Sigmoid colon (tissue), 7 donors: ENCODE results near the gene ARHGDIB. TPM values are rescaled to one million over a fixed set of nuclear protein-coding genes. Genes with fewer than 3 reads are reported as not detected.

ENCODE experiments used
- DNase-seq: peaks from one replicate; pipeline ENCODE4 v3.0.0-alpha.2; 2019
- H3K27ac ChIP-seq, 4 donors: fragments of 200-600 bp; sonication (generic); one replicate each; pipeline ENCODE4 v1.5.1; 2016 to 2019; ENCODE audit warnings: mild to moderate bottlenecking in 1 of 4
- H3K27me3 ChIP-seq, 3 donors: fragments of 200-600 bp; sonication (generic); one replicate each; pipeline ENCODE4 v1.5.1; 2019; ENCODE audit warnings: mild to moderate bottlenecking in 1 of 3
- H3K36me3 ChIP-seq, 4 donors: fragments of 200-600 bp; sonication (generic); one replicate each; pipeline ENCODE4 v1.5.1; 2016 to 2019
- H3K4me1 ChIP-seq, 4 donors: fragments of 200-600 bp; sonication (generic); one replicate each; pipeline ENCODE4 v1.5.1; 2017 to 2019
- H3K4me3 ChIP-seq, 4 donors: fragments of 200-600 bp; sonication (generic); one replicate each; pipeline ENCODE4 v1.5.1; 2017 to 2019; ENCODE audit warnings: mild to moderate bottlenecking in 2 of 4, moderate library complexity in 1 of 4
- H3K9me3 ChIP-seq, 4 donors: fragments of 200-600 bp in 3 of 4; sonication (generic) in 3 of 4; one replicate each; pipeline versions ENCODE4 v1.5.1 to v1.6.1; 2013 to 2019
- CTCF ChIP-seq, 4 experiments: fragments of 450-650 bp in 3 of 4; fragments of 200-600 bp in 1 of 4; IDR thresholded peaks; one replicate each; pipeline ENCODE4 v1.5.1; 2016 to 2019; ENCODE audit warnings: antibody characterized with exemption in 4 of 4, mild to moderate bottlenecking in 3 of 4, moderate library complexity in 2 of 4
- EP300 ChIP-seq, 4 donors: sonication (generic); formaldehyde crosslinking; IDR thresholded peaks; one replicate each; pipeline ENCODE4 v1.6.1; 2017; ENCODE audit warnings: antibody characterized with exemption in 4 of 4
- POLR2A ChIP-seq, 2 donors: fragments of 450-650 bp; IDR thresholded peaks; one replicate each; pipeline ENCODE4 v1.6.1; 2016; ENCODE audit warnings: antibody characterized with exemption in 2 of 2, mild to moderate bottlenecking in 2 of 2, moderate library complexity in 2 of 2
- POLR2AphosphoS5 ChIP-seq, 4 donors: sonication (generic); formaldehyde crosslinking; IDR thresholded peaks; one replicate each; pipeline ENCODE4 v1.6.1; 2017; ENCODE audit warnings: antibody characterized with exemption in 4 of 4
- WGBS, 2 donors: extraction: QIAGEN DNeasy Blood & Tissue Kit; methylation state at CpG; one replicate each; pipeline ENCODE4 v1.1.7; 2013; 5-methylcytosine and 5-hydroxymethylcytosine counted together
- intact Hi-C: fragments of 100-400 bp; cut with DNase I; formaldehyde crosslinking; loops from one replicate; pipeline ENCODE4 v1.15.1; 2023
- polyA plus RNA-seq, 3 donors: library from polyadenylated mRNA; stranded (reverse); fragments of 200-250 nt; gene quantifications; one replicate each; pipeline ENCODE4 v1.2.3, GENCODE V29; 2013
- total RNA-seq, 4 donors: library from RNA; depleted of rRNA; stranded (reverse); fragments of >200 nt; gene quantifications; one replicate each; pipeline ENCODE4 v1.1.0, GENCODE V29; 2016
- donor health status: healthy with polysubstance abuse.
- donor health status: Bipolar disorder and iron deficiency.
- donor health status: healthy.

Gene ARHGDIB
- total and polyA plus RNA-seq, 7 donors, result 21.0 to 304 (median 71.4) TPM

GRCh38 chr12:14988035-14988434 lies 26.6 kb upstream of the ARHGDIB start:
- Histone ChIP-seq H3K27ac (no peak overlapping the region), H3K27me3 (no peaks in the 10 kb centered on the region), H3K36me3 (no peaks in the 10 kb centered on the region), H3K4me1 (no peaks in the 10 kb centered on the region), H3K9me3 (no peaks in the 10 kb centered on the region), H3K4me3 (no peak overlapping the region)
- intact Hi-C loops, result no loop called here
- WGBS, 2 donors, result 82 to 87% methylated on average over 3 of the region's 3 CpGs
- no peak for DNase-seq
- TF ChIP-seq POLR2AphosphoS5 (IDR thresholded peaks at IDR 0.05) (no peak), EP300 (IDR thresholded peaks at IDR 0.05) (no peak), POLR2A (IDR thresholded peaks at IDR 0.05) (no peak), CTCF (IDR thresholded peaks at IDR 0.05) (no peak)

GRCh38 chr12:14986449-14986848 lies 25.0 kb upstream of the ARHGDIB start:
- H3K27me3 ChIP-seq, result no peaks in the 10 kb centered on the region
- H3K9me3 ChIP-seq, result no peaks in the 10 kb centered on the region
- DNase-seq, result no peak
- TF ChIP-seq POLR2A (IDR thresholded peaks at IDR 0.05), result no peak
- TF ChIP-seq POLR2AphosphoS5 (IDR thresholded peaks at IDR 0.05), result no peak
- no peak for TF ChIP-seq EP300 (IDR thresholded peaks at IDR 0.05)
- no peak for TF ChIP-seq CTCF (IDR thresholded peaks at IDR 0.05)
- H3K4me1 ChIP-seq, result no peaks in the 10 kb centered on the region
- no peak overlapping the region for H3K4me3 ChIP-seq
- intact Hi-C loops, result no loop called here
- H3K27ac ChIP-seq, result no peak overlapping the region
- 59 to 82% methylated on average over 4 of the region's 4 CpGs for WGBS, 2 donors
- H3K36me3 ChIP-seq, result no peaks in the 10 kb centered on the region

- no peaks in the 10 kb centered on the region for H3K27me3 ChIP-seq
- no peak overlapping the region for H3K4me3 ChIP-seq
- H3K9me3 ChIP-seq, result no peaks in the 10 kb centered on the region
- H3K27ac ChIP-seq, result no peak overlapping the region
- H3K4me1 ChIP-seq, result no peaks in the 10 kb centered on the region
- DNase-seq, result no peak
- no peak for TF ChIP-seq POLR2A (IDR thresholded peaks at IDR 0.05)
- no peak for TF ChIP-seq CTCF (IDR thresholded peaks at IDR 0.05)
- TF ChIP-seq POLR2AphosphoS5 (IDR thresholded peaks at IDR 0.05), result no peak
- no peak for TF ChIP-seq EP300 (IDR thresholded peaks at IDR 0.05)
- 82 to 84% methylated on average over 1 of the region's 1 CpG for WGBS, 2 donors
- intact Hi-C loops, result no loop called here
- no peaks in the 10 kb centered on the region for H3K36me3 ChIP-seq
Measured at GRCh38 chr12:14984766-14985285, 23.4 kb upstream of the ARHGDIB start.

- 49 to 76% methylated on average over 1 of the region's 1 CpG for WGBS, 2 donors
- intact Hi-C loops, result no loop called here
- no peaks in the 10 kb centered on the region for H3K27me3 ChIP-seq
- no peak overlapping the region for H3K27ac ChIP-seq
- H3K36me3 ChIP-seq, result no peaks in the 10 kb centered on the region
- H3K4me1 ChIP-seq, result no peaks in the 10 kb centered on the region
- DNase-seq, result no peak
- no peak overlapping the region for H3K4me3 ChIP-seq
- no peaks in the 10 kb centered on the region for H3K9me3 ChIP-seq
- TF ChIP-seq CTCF (IDR thresholded peaks at IDR 0.05), result no peak
Measured at GRCh38 chr12:14984036-14984435, 22.6 kb upstream of the ARHGDIB start.

GRCh38 chr12:14982991-14983390 lies 21.6 kb upstream of the ARHGDIB start:
- Histone ChIP-seq H3K4me1 (no peaks in the 10 kb centered on the region), H3K36me3 (no peaks in the 10 kb centered on the region), H3K9me3 (no peaks in the 10 kb centered on the region), H3K4me3 (no peak overlapping the region), H3K27ac (peak overlapping the region in 1 of 4 donors; percentile 5), H3K27me3 (no peaks in the 10 kb centered on the region)
- TF ChIP-seq POLR2AphosphoS5 (IDR thresholded peaks at IDR 0.05), result no peak
- TF ChIP-seq CTCF (IDR thresholded peaks at IDR 0.05), result no peak
- no peak for TF ChIP-seq POLR2A (IDR thresholded peaks at IDR 0.05)
- TF ChIP-seq EP300 (IDR thresholded peaks at IDR 0.05), result no peak
- WGBS, 2 donors, result 33 to 72% methylated on average over 2 of the region's 2 CpGs
- intact Hi-C loops, result no loop called here
- DNase-seq, result no peak
